ENCODE results near the gene ABHD18.
A peak's percentile ranks its signal among the peaks of the same experiment; 100 is the strongest.

DNA sequence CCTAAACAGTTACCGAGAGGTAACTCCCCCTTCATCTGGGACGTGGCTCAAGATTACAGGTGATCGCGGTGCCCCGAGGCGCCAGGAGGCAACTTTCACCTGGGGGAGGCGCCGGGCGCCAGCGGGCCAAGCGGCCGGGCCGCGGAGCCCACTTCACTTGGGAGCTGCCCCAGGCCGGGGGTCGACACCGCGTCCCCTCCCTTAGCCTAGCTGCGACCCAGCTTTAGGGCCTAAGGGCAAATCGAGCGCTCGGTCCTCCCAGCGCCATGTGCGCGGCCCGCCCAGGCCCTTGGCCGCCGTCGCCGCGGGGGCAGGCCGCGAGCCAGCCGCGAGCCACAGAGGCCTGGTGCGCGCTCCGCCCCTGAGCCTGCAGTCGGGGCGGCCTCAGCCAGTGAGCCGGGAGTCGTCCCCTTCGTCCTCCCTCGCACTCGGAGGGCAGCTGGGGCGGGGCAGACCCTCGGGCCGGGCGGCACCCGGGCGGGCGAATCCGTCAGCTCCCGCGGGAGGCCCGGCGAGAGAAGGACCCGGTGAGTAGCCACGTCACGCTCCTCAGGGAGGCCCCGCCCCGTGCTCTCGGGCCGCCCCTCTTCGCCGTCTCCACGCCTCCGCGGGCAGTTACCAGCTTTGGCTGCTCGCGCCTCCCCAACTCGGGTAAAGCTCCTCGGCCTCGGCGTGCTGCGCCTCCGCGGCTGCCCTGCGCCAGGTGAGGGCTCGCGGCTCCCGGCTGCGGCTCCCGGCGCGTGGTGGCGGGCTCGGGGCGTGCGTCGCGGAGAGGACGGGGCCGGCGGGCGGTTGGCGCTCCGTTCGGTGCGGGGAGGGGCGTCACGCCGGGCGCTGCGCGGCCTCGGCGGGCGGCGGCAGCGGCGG, 95.7 kb downstream of the ABHD18 start, which contains the start of gene LARP1B:
- TF ChIP-seq CTCF (IDR thresholded peaks at IDR 0.05): no peak
- peak in 3 of 4 donors; percentile 59 to 96 (median 77) for TF ChIP-seq POLR2A (IDR thresholded peaks at IDR 0.05)
